GM18508 (cell line): ENCODE data around the gene ZIM2.

Source experiments
- ATAC-seq: cut with Tn5 transposase; IDR thresholded peaks from one replicate; pipeline ENCODE4 v1.9.1; 2021; ENCODE audit warnings: moderate number of reproducible peaks; ENCODE audit not compliant: insufficient read depth, unreplicated experiment

ZIM2 gene

GRCh38 chr19:56839652-56840450 is 675 bp downstream of the ZIM2 start:
- no peak for ATAC-seq

- no peak for ATAC-seq
Measured at GRCh38 chr19:56838909-56839651, 1.4 kb downstream of the ZIM2 start.

GRCh38 chr19:56838024-56838908 is 2.3 kb downstream of the ZIM2 start:
- no peak for ATAC-seq

- ATAC-seq = no peak
Measured at GRCh38 chr19:56837492-56838023, 3.0 kb downstream of the ZIM2 start.

- no peak for ATAC-seq
Measured at GRCh38 chr19:56837004-56837403, 3.5 kb downstream of the ZIM2 start.

- no peak for ATAC-seq
Measured at GRCh38 chr19:56836059-56836458, 4.5 kb downstream of the ZIM2 start.

GRCh38 chr19:56835401-56835800 is 5.1 kb downstream of the ZIM2 start:
- no peak for ATAC-seq

- no peak for ATAC-seq
Measured at GRCh38 chr19:56834564-56835375, 5.8 kb downstream of the ZIM2 start.

GRCh38 chr19:56832352-56832928 is 8.1 kb downstream of the ZIM2 start:
- ATAC-seq = no peak

GRCh38 chr19:56831255-56831654 is 9.3 kb downstream of the ZIM2 start:
- no peak for ATAC-seq

GRCh38 chr19:56829596-56829995 is 10.9 kb downstream of the ZIM2 start:
- ATAC-seq = no peak

- no peak for ATAC-seq
Measured at GRCh38 chr19:56827708-56828107, 12.8 kb downstream of the ZIM2 start.

GRCh38 chr19:56823956-56824355 is 16.6 kb downstream of the ZIM2 start:
- ATAC-seq = no peak

- ATAC-seq = no peak
Measured at GRCh38 chr19:56823417-56823816, 17.1 kb downstream of the ZIM2 start.

GRCh38 chr19:56822755-56823154 is 17.8 kb downstream of the ZIM2 start:
- no peak for ATAC-seq

- ATAC-seq = no peak
Measured at GRCh38 chr19:56821675-56822074, 18.9 kb downstream of the ZIM2 start.

GRCh38 chr19:56821209-56821608 is 19.3 kb downstream of the ZIM2 start:
- no peak for ATAC-seq

- ATAC-seq = no peak
Measured at GRCh38 chr19:56819166-56819565, 21.4 kb downstream of the ZIM2 start.

GRCh38 chr19:56814656-56815055 is 25.9 kb downstream of the ZIM2 start:
- ATAC-seq = no peak
